Breast epithelium (tissue), 3 donors: Measurements from ENCODE around the gene B3GALT6.

Experiments used
- CTCF ChIP-seq, 3 donors: fragments of 450-650 bp; IDR thresholded peaks; one replicate each; pipeline ENCODE4 v1.5.1; 2016 to 2017; ENCODE audit warnings: antibody characterized with exemption in 3 of 3, mild to moderate bottlenecking in 3 of 3, moderate library complexity in 3 of 3
- POLR2A ChIP-seq: fragments of 450-650 bp; IDR thresholded peaks from one replicate; pipeline ENCODE4 v1.6.1; 2016; ENCODE audit warnings: antibody characterized with exemption, mild to moderate bottlenecking, moderate library complexity
- POLR2AphosphoS5 ChIP-seq, 3 donors: sonication (generic); formaldehyde crosslinking; IDR thresholded peaks; one replicate each; pipeline ENCODE4 v1.6.1; 2017; ENCODE audit warnings: antibody characterized with exemption in 3 of 3

- no peak for TF ChIP-seq POLR2AphosphoS5 (IDR thresholded peaks at IDR 0.05)
- TF ChIP-seq CTCF (IDR thresholded peaks at IDR 0.05): no peak
- no peak for TF ChIP-seq POLR2A
These were observed 48.8 kb upstream of the B3GALT6 start for GRCh38 chr1:1183221-1183747.
